A549 (cell line): Measurements from ENCODE around the gene ZNF700.

Source experiments
- E2F6 ChIP-seq: IDR thresholded peaks from 2 replicates; pipeline ENCODE4 v1.6.1; 2012; ENCODE audit warnings: low read depth, borderline replicate concordance
- ZSCAN20 ChIP-seq: fragments of 250-450 bp; sonication (Bioruptor Pico); IDR thresholded peaks from 2 replicates; pipeline ENCODE4 v1.8.0; 2022; ENCODE audit warnings: mild to moderate bottlenecking, moderate library complexity

GRCh38 chr19:11942843-11943108 lies 17.9 kb downstream of the ZNF700 start:
- TF ChIP-seq ZSCAN20 (CRISPR knock-in tag) (no peak), E2F6 (no peak)
